LNCAP (cell line): Measurements from ENCODE around the gene SUSD6.

Experiments used
- TF ChIP-seq, protein P1 (sequence below): fragments of 450-650 bp; IDR thresholded peaks from 2 replicates; pipeline ENCODE4 v1.5.1; 2017; ENCODE audit warnings: mild to moderate bottlenecking

The SUSD6 gene, protein sequence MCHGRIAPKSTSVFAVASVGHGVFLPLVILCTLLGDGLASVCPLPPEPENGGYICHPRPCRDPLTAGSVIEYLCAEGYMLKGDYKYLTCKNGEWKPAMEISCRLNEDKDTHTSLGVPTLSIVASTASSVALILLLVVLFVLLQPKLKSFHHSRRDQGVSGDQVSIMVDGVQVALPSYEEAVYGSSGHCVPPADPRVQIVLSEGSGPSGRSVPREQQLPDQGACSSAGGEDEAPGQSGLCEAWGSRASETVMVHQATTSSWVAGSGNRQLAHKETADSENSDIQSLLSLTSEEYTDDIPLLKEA

DNA sequence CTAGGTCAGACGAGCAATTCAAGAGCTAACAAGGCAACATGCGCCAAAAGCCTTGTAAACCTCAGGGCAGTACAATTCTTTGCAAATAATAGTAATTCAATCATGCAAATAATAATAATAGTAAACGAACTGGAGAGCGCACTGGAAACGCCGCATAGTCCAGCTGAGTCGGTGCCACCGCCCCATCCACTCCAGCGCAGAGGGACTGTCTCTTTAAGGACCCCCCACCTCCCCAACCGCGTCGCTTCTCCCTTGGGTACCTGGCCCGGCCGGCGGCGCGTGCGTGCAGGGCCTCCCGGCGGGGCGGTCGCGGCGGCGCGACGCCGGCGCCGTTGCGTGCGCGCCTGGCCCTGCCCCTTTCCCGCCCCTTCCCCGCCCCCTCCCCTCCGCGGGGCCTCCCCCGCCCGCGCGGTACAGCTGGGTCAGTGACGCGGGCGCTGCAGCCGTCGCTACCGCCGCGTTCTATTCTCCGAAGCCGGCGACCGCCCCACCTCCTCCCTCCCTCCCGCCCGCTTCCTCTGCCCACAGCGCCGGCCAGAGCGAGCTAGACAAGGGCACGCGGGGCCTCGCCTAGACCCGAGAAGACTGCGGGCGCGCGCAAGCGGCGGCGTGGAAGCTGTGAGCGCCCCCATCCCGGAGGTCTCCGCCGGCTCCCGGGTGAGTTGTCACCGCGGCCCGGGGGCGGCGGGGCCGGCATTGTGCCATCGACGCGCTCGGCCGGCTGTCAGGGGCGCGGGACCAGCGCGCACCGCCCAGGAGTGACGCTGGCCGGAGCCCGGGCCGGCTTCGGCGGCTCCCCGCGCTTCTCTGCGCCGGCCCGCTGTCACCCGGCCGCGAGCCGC is at the start of gene SUSD6:
Gene SUSD6 (plus strand): TSS at position 425 of the 842 bp plus-strand sequence. CDS start 46,997 bp downstream, outside the sequence.
- TF ChIP-seq, protein P1, sequence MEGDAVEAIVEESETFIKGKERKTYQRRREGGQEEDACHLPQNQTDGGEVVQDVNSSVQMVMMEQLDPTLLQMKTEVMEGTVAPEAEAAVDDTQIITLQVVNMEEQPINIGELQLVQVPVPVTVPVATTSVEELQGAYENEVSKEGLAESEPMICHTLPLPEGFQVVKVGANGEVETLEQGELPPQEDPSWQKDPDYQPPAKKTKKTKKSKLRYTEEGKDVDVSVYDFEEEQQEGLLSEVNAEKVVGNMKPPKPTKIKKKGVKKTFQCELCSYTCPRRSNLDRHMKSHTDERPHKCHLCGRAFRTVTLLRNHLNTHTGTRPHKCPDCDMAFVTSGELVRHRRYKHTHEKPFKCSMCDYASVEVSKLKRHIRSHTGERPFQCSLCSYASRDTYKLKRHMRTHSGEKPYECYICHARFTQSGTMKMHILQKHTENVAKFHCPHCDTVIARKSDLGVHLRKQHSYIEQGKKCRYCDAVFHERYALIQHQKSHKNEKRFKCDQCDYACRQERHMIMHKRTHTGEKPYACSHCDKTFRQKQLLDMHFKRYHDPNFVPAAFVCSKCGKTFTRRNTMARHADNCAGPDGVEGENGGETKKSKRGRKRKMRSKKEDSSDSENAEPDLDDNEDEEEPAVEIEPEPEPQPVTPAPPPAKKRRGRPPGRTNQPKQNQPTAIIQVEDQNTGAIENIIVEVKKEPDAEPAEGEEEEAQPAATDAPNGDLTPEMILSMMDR: no peak

DNA sequence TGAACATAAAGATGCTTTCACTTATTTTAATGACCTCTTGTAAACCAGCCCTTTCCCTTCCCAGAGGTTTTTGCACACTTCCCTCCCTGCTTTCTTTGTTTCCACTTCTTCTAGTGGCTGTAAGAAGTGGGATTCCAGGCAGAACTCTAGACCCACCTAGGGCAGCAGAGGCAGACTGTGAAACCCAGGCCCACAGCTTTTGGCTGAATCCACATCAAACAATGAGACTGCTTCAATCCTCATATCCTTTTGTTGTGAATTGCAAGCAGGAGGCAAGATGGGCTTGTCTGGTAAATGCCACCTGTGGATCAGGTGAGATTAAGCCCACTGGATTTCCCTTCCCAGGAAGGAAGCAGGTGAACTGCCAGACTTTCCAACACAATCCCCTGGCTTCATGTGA is 49.5 kb upstream of the SUSD6 start:
- TF ChIP-seq, protein P1: no peak

GRCh38 chr14:69567563-69567962 is 43.8 kb upstream of the SUSD6 start:
- TF ChIP-seq, protein P1: no peak

GRCh38 chr14:69569859-69570258 is 41.5 kb upstream of the SUSD6 start:
- TF ChIP-seq, protein P1: no peak

DNA sequence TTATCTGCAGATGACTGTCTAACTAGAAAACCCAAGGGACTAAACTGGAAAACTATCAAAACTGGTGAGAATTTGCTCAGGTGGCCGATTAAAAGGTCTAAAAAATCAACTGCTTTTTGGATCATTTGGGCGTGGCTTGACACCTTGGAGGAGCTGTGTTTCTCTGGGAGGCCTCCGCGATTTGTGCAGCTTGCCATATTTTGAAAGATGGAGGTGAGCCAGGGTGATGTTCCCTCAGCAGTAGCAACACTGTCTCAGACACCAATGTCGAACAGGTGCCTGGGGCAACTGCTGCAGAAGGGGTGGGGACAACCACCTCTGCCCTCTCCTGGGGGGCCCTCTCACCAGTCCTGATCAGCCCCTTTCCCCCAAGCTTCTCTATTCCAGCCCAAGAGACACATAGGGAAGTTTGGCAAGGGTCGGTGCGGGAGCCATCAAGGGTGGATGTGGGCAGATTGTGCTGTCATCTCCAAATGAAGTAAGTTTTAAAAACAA is 40.5 kb upstream of the SUSD6 start:
- TF ChIP-seq, protein P1: no peak

DNA sequence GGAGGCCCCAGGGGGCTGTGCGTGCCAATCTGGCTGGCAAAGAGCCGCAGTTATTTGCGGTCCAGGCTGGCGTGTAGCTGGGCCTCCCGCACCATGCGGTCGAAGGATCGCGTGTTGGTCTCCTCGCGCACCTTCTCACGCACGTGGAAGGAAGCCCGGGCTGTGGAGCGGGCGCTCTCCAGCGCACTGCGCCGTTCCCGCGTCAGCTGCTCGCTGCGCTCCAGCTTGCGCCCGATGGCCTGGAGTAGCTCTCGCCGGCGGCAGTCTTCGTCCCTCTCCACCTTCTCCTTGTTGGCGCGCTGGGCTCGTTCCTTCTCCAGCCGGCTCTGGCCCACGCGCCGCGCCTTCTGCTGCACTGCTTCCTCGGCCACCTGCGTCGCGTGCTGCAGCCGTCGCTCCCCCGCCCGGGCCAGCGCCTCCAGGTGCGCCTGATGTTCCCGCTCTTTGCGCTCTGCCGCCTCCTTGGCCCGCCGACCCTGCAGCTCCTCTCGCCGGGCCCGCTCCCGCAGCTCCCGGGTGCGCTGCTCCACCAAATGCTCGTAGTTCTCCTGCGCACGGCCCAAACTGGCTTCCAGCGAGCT is 39.9 kb upstream of the SUSD6 start:
- TF ChIP-seq, protein P1: no peak

GRCh38 chr14:69572030-69572840 is 39.2 kb upstream of the SUSD6 start:
- TF ChIP-seq, protein P1: no peak
